Measurements from ENCODE around the gene PEPD.

The PEPD gene

GRCh38 chr19:33366127-33366526 is 155.5 kb downstream of the PEPD start:
- no peaks in the 10 kb centered on the region for H3K36me3 ChIP-seq (ENCODE audit: insufficient read depth)
- TF ChIP-seq CTCF (conservative IDR thresholded peaks at IDR 0.05; ENCODE audit: low read depth, low read length) = no peak
- H3K4me2 ChIP-seq = no peak overlapping the region
- no peaks in the 10 kb centered on the region for H3K27me3 ChIP-seq (ENCODE audit: insufficient read depth, low read depth)
- no peak overlapping the region for H3K4me3 ChIP-seq (IDR thresholded peaks at IDR 0.05; ENCODE audit: insufficient read depth, low read depth, low read length)
- no peaks in the 10 kb centered on the region for H3K79me2 ChIP-seq (ENCODE audit: insufficient read depth, low read depth)
- no peaks in the 10 kb centered on the region for H3K4me1 ChIP-seq (ENCODE audit: low read depth, poor library complexity, severe bottlenecking)
- H3K27ac ChIP-seq = no peak overlapping the region
- H2AFZ ChIP-seq (ENCODE audit: low read depth) = no peak overlapping the region
- no peaks in the 10 kb centered on the region for H4K20me1 ChIP-seq (ENCODE audit: insufficient read depth)
- no peak overlapping the region for H3K9ac ChIP-seq

- Histone ChIP-seq H4K20me1 (ENCODE audit: insufficient read depth) (no peaks in the 10 kb centered on the region), H2AFZ (ENCODE audit: low read depth) (no peak overlapping the region), H3K4me1 (ENCODE audit: low read depth, poor library complexity, severe bottlenecking) (no peaks in the 10 kb centered on the region), H3K27ac (no peak overlapping the region), H3K4me2 (no peak overlapping the region), H3K9ac (no peak overlapping the region), H3K27me3 (ENCODE audit: insufficient read depth, low read depth) (no peaks in the 10 kb centered on the region), H3K79me2 (ENCODE audit: insufficient read depth, low read depth) (no peaks in the 10 kb centered on the region), H3K36me3 (ENCODE audit: insufficient read depth) (no peaks in the 10 kb centered on the region), H3K4me3 (IDR thresholded peaks at IDR 0.05; ENCODE audit: insufficient read depth, low read depth, low read length) (no peak overlapping the region)
- no peak for TF ChIP-seq CTCF (conservative IDR thresholded peaks at IDR 0.05; ENCODE audit: low read depth, low read length)
These were observed 155.9 kb downstream of the PEPD start for GRCh38 chr19:33365691-33366090.

- H2AFZ ChIP-seq (ENCODE audit: low read depth) = no peak overlapping the region
- H3K27me3 ChIP-seq (ENCODE audit: insufficient read depth, low read depth) = no peaks in the 10 kb centered on the region
- no peak for TF ChIP-seq CTCF (conservative IDR thresholded peaks at IDR 0.05; ENCODE audit: low read depth, low read length)
- no peaks in the 10 kb centered on the region for H3K4me1 ChIP-seq (ENCODE audit: low read depth, poor library complexity, severe bottlenecking)
- no peaks in the 10 kb centered on the region for H3K36me3 ChIP-seq (ENCODE audit: insufficient read depth)
- H3K4me3 ChIP-seq (IDR thresholded peaks at IDR 0.05; ENCODE audit: insufficient read depth, low read depth, low read length) = no peak overlapping the region
- no peak overlapping the region for H3K4me2 ChIP-seq
- H3K9ac ChIP-seq = no peak overlapping the region
- no peaks in the 10 kb centered on the region for H3K79me2 ChIP-seq (ENCODE audit: insufficient read depth, low read depth)
- no peak overlapping the region for H3K27ac ChIP-seq
- no peaks in the 10 kb centered on the region for H4K20me1 ChIP-seq (ENCODE audit: insufficient read depth)
These were observed 158.1 kb downstream of the PEPD start for GRCh38 chr19:33363476-33363875.

- no peaks in the 10 kb centered on the region for H4K20me1 ChIP-seq (ENCODE audit: insufficient read depth)
- TF ChIP-seq CTCF (conservative IDR thresholded peaks at IDR 0.05; ENCODE audit: low read depth, low read length) = no peak
- no peaks in the 10 kb centered on the region for H3K27me3 ChIP-seq (ENCODE audit: insufficient read depth, low read depth)
- no peak overlapping the region for H3K9ac ChIP-seq
- H2AFZ ChIP-seq (ENCODE audit: low read depth) = no peak overlapping the region
- H3K36me3 ChIP-seq (ENCODE audit: insufficient read depth) = no peaks in the 10 kb centered on the region
- no peak overlapping the region for H3K4me3 ChIP-seq (IDR thresholded peaks at IDR 0.05; ENCODE audit: insufficient read depth, low read depth, low read length)
- H3K27ac ChIP-seq = no peak overlapping the region
- H3K4me2 ChIP-seq = no peak overlapping the region
- H3K79me2 ChIP-seq (ENCODE audit: insufficient read depth, low read depth) = no peaks in the 10 kb centered on the region
- no peaks in the 10 kb centered on the region for H3K4me1 ChIP-seq (ENCODE audit: low read depth, poor library complexity, severe bottlenecking)
These were observed 158.9 kb downstream of the PEPD start for GRCh38 chr19:33362508-33363228.
